MG63 (cell line): ENCODE data around the gene CERS3. TPM values are rescaled to one million over a fixed set of nuclear protein-coding genes. Genes with fewer than 3 reads are reported as not detected.
A peak's percentile ranks its signal among the peaks of the same experiment; 100 is the strongest.

Source experiments
- DNase-seq: peaks from one replicate; pipeline ENCODE4 v3.0.0-alpha.2; 2020
- H3K27me3 ChIP-seq: fragments of 250-450 bp; sonication (Bioruptor Pico); 2 replicates; pipeline ENCODE4 v1.5.1; 2020; ENCODE audit warnings: mild to moderate bottlenecking, moderate library complexity
- H3K36me3 ChIP-seq: fragments of 250-450 bp; sonication (Bioruptor Pico); 2 replicates; pipeline ENCODE4 v1.5.1; 2020; ENCODE audit warnings: mild to moderate bottlenecking, moderate library complexity
- H3K4me3 ChIP-seq: fragments of 250-450 bp; sonication (Bioruptor Pico); 2 replicates; pipeline ENCODE4 v1.5.1; 2020; ENCODE audit warnings: mild to moderate bottlenecking, moderate library complexity
- H3K9me3 ChIP-seq: fragments of 250-450 bp; sonication (Bioruptor Pico); 2 replicates; pipeline ENCODE4 v1.5.1; 2020; ENCODE audit warnings: mild to moderate bottlenecking, moderate library complexity
- total RNA-seq: library from RNA; depleted of rRNA; stranded (reverse); fragments of >200 nt; shearing (Covaris generic); gene quantifications from 2 replicates; pipeline ENCODE4 v1.2.3, GENCODE V29; 2014; ENCODE audit warnings: low replicate concordance; rRNA removed

Gene CERS3
- not detected in 2 replicates for total RNA-seq

DNA sequence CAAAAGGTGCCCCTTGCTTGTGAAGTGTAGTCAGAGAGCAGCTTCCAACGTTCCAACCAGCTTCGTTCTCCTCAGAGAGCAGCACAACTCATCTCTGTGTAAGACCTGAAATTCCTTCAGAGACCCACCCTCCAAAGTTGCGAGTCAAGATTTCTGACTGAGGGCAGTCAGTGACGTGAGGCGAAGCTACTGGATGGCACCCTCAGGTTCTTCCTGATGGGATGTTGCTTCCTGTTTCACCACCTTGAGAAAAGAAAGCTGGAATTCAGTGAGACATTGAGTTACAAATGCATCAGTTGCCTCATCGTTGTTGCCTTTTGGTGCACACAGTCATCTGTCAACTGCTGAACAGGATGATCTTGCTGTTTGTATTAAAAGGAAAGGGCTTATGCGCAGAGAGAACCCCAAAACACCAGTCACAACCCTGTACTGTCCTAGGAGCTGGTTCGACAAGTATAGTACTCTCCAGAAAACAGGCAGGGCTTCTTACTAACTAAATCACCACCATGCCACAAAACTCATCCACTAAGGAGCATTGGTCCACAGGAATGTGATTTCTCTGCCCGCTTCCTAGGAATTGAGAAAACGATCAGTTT, at the start of gene CERS3:
CERS3 (minus strand) TSS at position 118 of the 596 bp plus-strand sequence. CDS start 27,101 bp downstream, outside the sequence.
- no peaks in the 10 kb centered on the region for H3K36me3 ChIP-seq

DNA sequence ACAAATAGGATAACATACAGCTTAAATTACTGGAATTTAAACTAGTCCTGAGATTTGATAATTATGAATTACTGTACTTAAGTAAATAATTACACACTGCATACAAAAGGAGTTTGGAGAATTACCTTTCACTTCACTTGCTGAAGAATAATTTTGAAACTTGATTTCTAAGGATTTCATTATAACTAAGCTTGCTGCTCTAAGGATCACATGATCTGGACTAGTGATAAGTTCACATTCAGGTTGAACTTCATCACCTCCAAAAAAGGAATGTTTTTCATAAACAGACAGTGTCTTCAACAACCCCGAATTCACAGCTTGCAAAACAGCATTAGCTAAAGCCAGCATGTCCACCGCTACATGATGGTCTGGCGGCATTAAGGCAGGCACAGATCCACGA, 44.8 kb upstream of the CERS3 start:
- Histone ChIP-seq H3K27me3 (no peaks in the 10 kb centered on the region), H3K36me3 (peaks cover 23% of the 10 kb centered on the region), H3K4me3 (no peak overlapping the region), H3K9me3 (no peaks in the 10 kb centered on the region)
- DNase-seq: no peak

More for the DNA sequence above, at the start of gene CERS3:
- H3K4me3 ChIP-seq: no peak within 1 kb of the TSS
- no peaks in the 10 kb centered on the region for H3K9me3 ChIP-seq
- DNase-seq: no peak
- H3K27me3 ChIP-seq: peaks cover 16% of the 10 kb centered on the region

DNA sequence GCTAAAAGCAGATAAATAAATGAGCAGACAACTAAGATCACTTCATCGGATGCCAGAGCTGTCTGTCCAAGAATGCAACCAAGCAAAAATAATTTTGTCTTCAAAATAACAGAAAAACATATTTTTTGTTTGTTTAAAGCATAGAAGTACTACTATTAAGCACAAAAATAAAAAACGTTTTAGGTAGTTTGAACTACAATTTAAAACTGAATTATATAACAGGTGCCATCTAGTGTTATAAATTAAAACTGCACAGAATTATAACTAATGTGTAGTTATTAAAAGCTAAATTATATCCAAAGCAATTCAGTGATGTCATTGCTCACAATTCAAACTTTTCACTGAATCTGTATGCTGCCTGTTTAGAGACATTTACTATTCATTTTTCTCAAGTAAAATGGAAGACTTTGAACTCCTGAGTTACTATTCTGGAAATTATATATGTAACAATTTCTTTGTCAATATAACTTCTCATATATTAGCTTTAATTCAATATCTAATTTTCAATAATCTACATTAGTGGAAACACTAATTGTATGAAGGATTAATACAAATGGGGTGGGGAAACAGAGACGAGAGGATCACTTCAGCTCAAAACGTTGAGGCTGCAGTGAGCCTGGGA, 43.7 kb upstream of the CERS3 start:
- Histone ChIP-seq H3K9me3 (no peaks in the 10 kb centered on the region), H3K27me3 (no peaks in the 10 kb centered on the region), H3K36me3 (peaks cover 22% of the 10 kb centered on the region), H3K4me3 (no peak overlapping the region)
- DNase-seq: no peak

DNA sequence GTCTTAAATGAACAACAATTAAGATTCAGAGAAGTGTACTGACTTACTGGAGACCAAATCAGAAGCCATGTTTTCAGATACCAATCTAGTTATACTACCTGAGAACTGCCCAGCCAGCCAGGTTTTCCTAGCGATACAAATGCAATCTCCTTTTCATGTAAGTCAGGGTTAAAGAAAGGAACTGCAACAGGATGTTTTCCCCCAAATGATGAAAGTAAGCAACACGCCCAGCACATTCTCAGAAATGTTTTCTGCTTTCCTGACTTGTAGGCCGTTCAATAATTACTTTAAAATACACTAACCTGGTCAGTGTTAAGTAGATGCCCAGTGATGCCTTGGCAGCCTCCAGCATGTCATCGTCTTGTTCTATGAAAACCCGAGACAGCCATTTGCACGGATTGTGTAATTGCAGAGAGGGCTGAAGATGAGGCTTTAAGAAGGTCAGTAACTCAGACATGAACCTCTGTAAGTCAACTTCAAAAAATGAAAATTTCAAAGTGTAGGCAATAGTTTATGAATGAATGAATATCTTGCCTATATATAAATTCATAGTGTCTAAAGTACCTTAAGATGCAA, 42.9 kb upstream of the CERS3 start:
- H3K27me3 ChIP-seq: no peaks in the 10 kb centered on the region
- H3K36me3 ChIP-seq: peaks cover 22% of the 10 kb centered on the region
- DNase-seq: no peak
- H3K9me3 ChIP-seq: no peaks in the 10 kb centered on the region
- H3K4me3 ChIP-seq: no peak overlapping the region

DNA sequence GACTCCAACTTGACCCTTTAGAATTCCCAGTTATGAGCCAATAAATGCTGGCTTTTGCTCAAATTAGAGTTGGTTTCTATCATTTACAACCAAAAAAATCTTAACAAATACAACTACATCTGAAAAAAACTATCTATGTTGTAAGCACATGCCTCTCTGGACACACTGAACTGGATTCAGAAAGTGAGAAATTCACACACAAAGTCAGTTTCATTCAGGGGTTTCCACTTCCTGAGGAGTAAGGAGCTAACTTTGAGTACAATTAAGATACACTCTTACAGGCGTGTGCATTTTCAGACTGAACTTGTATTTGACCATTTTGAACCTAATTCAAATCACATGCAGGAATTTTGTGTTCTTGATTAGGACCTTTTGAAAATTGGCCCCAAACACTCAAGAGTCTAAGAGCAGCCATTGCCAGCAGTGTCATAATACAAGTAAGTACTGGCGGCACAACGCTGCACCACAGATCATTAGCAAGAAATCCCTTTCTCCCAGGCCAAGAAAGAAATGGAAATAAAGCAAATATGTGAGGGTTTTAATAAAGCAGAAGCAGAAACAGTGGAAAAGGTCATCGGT, 42.1 kb upstream of the CERS3 start:
- no peak for DNase-seq
- H3K36me3 ChIP-seq: peaks cover 22% of the 10 kb centered on the region

GRCh38 chr15:100570275-100570674, 41.5 kb upstream of the CERS3 start:
- peaks cover 22% of the 10 kb centered on the region for H3K36me3 ChIP-seq
- no peak for DNase-seq
- H3K4me3 ChIP-seq: no peak overlapping the region

More for the DNA sequence above, 42.1 kb upstream of the CERS3 start:
- no peaks in the 10 kb centered on the region for H3K9me3 ChIP-seq
- H3K4me3 ChIP-seq: no peak overlapping the region
- H3K27me3 ChIP-seq: no peaks in the 10 kb centered on the region

GRCh38 chr15:100569391-100569790, 40.6 kb upstream of the CERS3 start:
- peaks cover 22% of the 10 kb centered on the region for H3K36me3 ChIP-seq
- no peak overlapping the region for H3K4me3 ChIP-seq
- no peaks in the 10 kb centered on the region for H3K9me3 ChIP-seq
- DNase-seq: no peak
- H3K27me3 ChIP-seq: no peaks in the 10 kb centered on the region

More at GRCh38 chr15:100570275-100570674, 41.5 kb upstream of the CERS3 start:
- no peaks in the 10 kb centered on the region for H3K27me3 ChIP-seq
- no peaks in the 10 kb centered on the region for H3K9me3 ChIP-seq

DNA sequence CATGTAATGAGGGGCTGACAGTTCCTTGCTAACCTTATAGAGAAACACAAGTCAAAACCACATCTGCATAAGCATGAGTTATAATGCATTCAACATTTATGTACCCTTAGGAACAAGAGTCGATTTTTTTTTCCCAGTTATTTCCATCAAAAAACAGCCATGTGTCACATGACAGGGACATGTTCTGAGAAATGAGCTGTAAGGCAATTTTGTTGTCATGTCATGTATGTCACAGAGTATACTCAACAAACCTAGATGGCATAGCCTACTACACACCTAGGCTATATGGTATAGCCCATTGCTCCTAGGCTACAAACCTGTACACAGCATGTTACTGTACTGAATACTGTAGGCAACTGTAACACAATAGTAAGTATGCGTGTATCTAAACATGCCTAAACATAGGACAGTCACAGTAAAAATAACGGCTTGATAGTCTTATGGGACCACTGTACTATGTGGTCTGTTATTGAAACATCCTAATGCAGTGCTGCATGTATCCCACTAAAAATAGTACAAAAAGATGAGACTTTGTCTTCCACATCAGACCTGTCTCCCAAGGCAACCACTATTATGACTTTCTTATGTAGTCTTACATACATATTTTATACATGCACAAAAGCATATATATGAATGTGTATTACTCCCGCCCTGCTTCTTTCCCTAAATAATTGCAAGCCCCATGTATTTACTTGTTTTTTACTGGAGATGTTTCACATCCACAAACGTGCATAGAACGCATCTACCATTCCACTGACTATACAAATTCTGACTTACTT, 38.3 kb upstream of the CERS3 start:
- DNase-seq: no peak
- H3K27me3 ChIP-seq: no peaks in the 10 kb centered on the region
- H3K4me3 ChIP-seq: no peak overlapping the region
- H3K36me3 ChIP-seq: peaks cover 14% of the 10 kb centered on the region
- H3K9me3 ChIP-seq: no peaks in the 10 kb centered on the region

DNA sequence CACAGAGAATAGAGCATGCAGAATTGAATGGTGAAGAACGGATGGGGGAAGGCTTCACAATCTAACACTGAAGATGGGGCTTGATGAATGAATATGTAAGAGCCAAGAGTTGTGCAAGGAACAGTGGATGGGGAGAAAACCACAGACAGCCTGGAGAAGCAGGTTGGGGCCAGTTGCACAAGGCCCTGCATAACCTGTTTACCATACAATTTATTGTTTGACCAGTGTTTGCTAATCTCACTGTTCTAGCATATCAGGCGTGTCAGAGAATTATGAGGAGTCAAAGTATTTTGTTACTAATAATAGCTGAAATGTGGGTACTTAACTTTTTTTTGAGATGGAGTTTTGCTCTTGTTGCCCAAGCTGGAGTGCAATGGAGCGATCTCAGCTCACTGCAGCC, 36.8 kb upstream of the CERS3 start:
- DNase-seq: no peak
- H3K27me3 ChIP-seq: no peaks in the 10 kb centered on the region
- peaks cover under 1% of the 10 kb centered on the region for H3K36me3 ChIP-seq
- H3K9me3 ChIP-seq: no peaks in the 10 kb centered on the region
- no peak overlapping the region for H3K4me3 ChIP-seq

GRCh38 chr15:100560323-100560722, 31.6 kb upstream of the CERS3 start:
- Histone ChIP-seq H3K27me3 (no peaks in the 10 kb centered on the region), H3K36me3 (no peaks in the 10 kb centered on the region; the same call in 1 of the 2 replicates), H3K4me3 (no peak overlapping the region), H3K9me3 (no peaks in the 10 kb centered on the region)
- DNase-seq: no peak

- peak; percentile 76 for DNase-seq
- Histone ChIP-seq H3K36me3 (no peaks in the 10 kb centered on the region), H3K27me3 (no peaks in the 10 kb centered on the region), H3K9me3 (no peaks in the 10 kb centered on the region), H3K4me3 (no peak overlapping the region)
These were observed 30.6 kb upstream of the CERS3 start for GRCh38 chr15:100559330-100559729.

- Histone ChIP-seq H3K9me3 (no peaks in the 10 kb centered on the region), H3K4me3 (no peak overlapping the region), H3K36me3 (no peaks in the 10 kb centered on the region), H3K27me3 (no peaks in the 10 kb centered on the region)
- no peak for DNase-seq
These were observed 30.1 kb upstream of the CERS3 start for GRCh38 chr15:100558771-100559254.

DNA sequence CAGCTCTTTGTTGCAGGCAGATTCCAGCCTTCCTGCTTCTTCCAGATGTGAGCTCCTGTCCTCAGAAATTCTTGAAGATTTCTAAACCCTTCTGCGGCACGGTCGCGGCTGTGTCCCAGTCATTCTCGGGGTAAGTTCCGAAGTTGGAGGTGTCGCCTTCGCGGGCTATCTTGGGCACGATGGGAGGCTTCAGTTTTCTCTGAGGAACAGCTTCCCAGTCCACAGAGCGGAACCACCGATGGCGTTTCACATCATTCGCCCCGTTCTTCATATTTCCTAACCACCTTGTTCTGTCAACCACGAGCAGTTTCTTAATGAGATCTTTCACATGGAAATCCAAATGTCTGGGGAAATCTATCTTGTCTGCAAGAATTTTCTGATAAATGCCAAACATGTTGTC, 24.7 kb upstream of the CERS3 start:
- DNase-seq: no peak
- Histone ChIP-seq H3K9me3 (no peaks in the 10 kb centered on the region), H3K27me3 (no peaks in the 10 kb centered on the region), H3K36me3 (no peaks in the 10 kb centered on the region), H3K4me3 (no peak overlapping the region)

DNA sequence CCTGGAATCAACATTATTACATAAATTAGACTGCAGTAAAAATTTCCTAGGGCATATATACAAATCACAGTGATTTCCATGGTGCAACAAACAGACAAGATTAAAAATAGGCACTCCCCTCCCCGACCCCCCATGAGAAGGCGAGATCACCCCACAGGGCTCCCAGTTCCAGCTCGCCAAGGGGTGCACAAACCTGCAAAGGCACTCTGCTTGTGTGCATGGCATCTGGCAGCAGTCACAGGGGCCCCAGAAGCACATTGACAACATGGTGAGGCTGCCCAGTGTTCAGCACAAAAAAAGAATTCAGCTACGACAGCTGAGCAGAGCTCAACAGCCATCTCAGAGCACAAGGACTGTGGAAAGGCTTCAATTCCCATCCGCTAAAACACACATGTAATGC, 19.2 kb upstream of the CERS3 start:
- H3K4me3 ChIP-seq: no peak overlapping the region
- H3K27me3 ChIP-seq: no peaks in the 10 kb centered on the region
- no peak for DNase-seq
- H3K9me3 ChIP-seq: no peaks in the 10 kb centered on the region
- H3K36me3 ChIP-seq: no peaks in the 10 kb centered on the region

DNA sequence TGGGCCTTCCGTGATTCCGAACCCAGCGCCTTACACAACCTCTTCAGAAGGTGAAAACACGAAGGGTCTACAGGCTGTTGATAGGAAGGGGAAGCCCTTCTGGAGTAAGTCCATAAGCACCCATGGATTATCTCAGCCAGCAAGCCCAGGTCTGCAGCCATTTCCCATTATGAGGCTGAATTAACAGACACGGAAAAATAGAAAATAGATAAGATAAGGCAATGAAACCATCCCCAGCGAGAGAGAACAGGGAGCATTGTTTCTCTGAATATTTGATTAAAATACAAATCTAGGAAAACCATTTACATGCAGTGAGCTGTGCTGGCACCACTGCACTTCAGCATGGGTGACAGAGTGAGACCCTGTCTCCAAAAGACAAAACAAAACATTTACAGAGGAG, 16.2 kb upstream of the CERS3 start:
- DNase-seq: no peak

GRCh38 chr15:100544338-100544841, 15.6 kb upstream of the CERS3 start:
- Histone ChIP-seq H3K36me3 (no peaks in the 10 kb centered on the region), H3K4me3 (no peak overlapping the region), H3K27me3 (no peaks in the 10 kb centered on the region), H3K9me3 (no peaks in the 10 kb centered on the region)
- DNase-seq: no peak

More for the DNA sequence above, 16.2 kb upstream of the CERS3 start:
- Histone ChIP-seq H3K4me3 (no peak overlapping the region), H3K9me3 (no peaks in the 10 kb centered on the region), H3K27me3 (no peaks in the 10 kb centered on the region), H3K36me3 (no peaks in the 10 kb centered on the region)
